ENCODE results near the gene MAMDC4. TPM values are rescaled to one million over a fixed set of nuclear protein-coding genes. Genes with fewer than 3 reads are reported as not detected.
"Not testable (repeated sequence)": the region's sequence is repeated elsewhere in the genome, so short reads cannot be mapped to it uniquely, and the experiment has no call there.

The MAMDC4 gene
- total RNA-seq, 2 donors from 2014 or later = 18.6 to 27.4 TPM

DNA sequence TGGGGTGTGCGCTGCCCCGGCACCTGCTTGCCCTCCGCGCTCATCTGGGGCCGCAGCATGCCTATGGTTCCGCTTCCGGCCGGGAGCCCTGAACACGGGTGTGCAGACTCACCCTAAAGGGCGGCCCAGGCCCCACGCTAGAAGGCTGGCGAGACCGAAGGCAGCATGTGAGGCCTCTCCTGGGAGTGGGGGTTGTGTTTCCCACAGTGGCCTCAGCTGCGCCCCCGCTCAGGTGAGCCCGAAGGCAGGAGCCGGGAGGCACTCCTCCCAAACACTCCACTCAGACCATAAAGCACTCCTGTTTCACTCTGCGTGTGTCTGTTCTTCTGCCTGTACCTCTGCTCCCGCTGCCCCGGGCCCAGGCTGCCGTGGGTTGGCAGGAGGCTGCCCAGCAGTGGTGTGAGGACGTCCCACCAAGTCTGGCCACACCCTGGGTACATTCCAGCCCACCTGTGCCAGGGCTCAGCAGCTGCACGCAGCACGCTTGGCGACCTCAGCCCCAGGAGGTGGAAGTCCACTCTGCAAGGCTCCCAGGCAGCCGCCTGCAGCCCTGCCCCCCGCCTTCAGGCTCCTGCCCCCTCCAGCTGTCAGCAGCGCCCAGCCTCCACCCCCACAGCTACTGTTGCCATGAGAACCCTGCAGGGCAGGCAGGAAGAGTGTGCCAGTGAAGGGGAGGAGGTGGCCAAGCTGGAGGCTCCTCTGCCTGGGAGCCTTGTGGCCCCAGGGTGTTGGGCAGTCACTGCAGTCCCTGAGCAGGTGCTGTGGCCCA is 11.1 kb upstream of the MAMDC4 start:
- Mint-ChIP-seq H3K4me1 (no peaks in the 10 kb centered on the region), H3K9me3 (no peaks in the 10 kb centered on the region), H3K4me3 (no peak overlapping the region), H3K27me3 (no peaks in the 10 kb centered on the region), H3K27ac (no peak overlapping the region), H3K36me3 (ENCODE audit: low read depth) (peaks cover 7% of the 10 kb centered on the region)
- ATAC-seq (replicated peaks) = no peak

GRCh38 chr9:136841646-136842379 is 10.3 kb upstream of the MAMDC4 start:
- not testable (repeated sequence) for H3K27me3 Mint-ChIP-seq; H3K27ac Mint-ChIP-seq; H3K9me3 Mint-ChIP-seq; ATAC-seq (replicated peaks); H3K4me1 Mint-ChIP-seq; H3K36me3 Mint-ChIP-seq (ENCODE audit: low read depth)
- peak overlapping the region; percentile 71 for H3K4me3 Mint-ChIP-seq

- ATAC-seq (replicated peaks) = peak; percentile 85
- H3K36me3 Mint-ChIP-seq (ENCODE audit: low read depth); H3K9me3 Mint-ChIP-seq; H3K27ac Mint-ChIP-seq; H3K27me3 Mint-ChIP-seq; H3K4me1 Mint-ChIP-seq: not testable (repeated sequence)
- peak within 1 kb of the TSS; percentile 71 for H3K4me3 Mint-ChIP-seq
These were observed 9.7 kb upstream of the MAMDC4 start, which contains the start of gene AJM1 for GRCh38 chr9:136842380-136842948. AJM1 (plus strand) TSS chr9:136842478; CDS start chr9:136844415, 1,937 bp downstream.

DNA sequence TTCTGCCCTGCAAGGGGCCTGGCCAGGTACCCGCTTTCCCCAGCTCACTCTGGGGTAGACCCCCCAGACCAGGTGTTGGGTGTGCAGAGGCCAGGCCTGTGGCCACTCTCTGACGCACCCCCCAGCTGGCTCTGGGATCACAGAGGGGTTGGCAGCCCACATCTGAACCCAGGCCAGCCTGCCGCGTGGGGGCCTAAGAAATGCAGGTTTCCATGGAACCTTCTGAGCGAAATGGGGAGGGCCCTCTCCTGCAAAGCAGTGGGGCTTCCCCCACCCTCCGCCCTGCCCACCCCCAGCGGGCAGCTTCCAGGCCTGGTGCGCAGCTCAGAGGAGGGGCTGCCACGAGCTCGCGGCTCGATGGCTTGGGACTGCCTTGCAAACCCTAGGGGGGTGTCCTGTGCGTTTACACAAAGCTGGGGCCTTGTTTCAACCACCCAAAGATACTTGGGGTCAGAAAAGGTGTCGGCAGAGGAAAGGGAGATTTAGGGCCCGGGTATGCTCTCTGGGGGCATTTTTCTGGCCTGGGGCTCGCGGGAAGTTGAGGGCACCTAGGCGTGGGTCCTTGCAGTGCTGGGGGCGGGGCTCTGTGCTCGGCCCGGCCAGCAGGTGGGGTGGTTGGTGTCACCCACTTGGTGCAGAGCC is 8.9 kb upstream of the MAMDC4 start:
- Mint-ChIP-seq H3K4me3 (peak overlapping the region; percentile 48), H3K36me3 (ENCODE audit: low read depth) (peaks cover 15% of the 10 kb centered on the region)
- H3K9me3 Mint-ChIP-seq; H3K27ac Mint-ChIP-seq; ATAC-seq (replicated peaks); H3K27me3 Mint-ChIP-seq; H3K4me1 Mint-ChIP-seq: not testable (repeated sequence)

DNA sequence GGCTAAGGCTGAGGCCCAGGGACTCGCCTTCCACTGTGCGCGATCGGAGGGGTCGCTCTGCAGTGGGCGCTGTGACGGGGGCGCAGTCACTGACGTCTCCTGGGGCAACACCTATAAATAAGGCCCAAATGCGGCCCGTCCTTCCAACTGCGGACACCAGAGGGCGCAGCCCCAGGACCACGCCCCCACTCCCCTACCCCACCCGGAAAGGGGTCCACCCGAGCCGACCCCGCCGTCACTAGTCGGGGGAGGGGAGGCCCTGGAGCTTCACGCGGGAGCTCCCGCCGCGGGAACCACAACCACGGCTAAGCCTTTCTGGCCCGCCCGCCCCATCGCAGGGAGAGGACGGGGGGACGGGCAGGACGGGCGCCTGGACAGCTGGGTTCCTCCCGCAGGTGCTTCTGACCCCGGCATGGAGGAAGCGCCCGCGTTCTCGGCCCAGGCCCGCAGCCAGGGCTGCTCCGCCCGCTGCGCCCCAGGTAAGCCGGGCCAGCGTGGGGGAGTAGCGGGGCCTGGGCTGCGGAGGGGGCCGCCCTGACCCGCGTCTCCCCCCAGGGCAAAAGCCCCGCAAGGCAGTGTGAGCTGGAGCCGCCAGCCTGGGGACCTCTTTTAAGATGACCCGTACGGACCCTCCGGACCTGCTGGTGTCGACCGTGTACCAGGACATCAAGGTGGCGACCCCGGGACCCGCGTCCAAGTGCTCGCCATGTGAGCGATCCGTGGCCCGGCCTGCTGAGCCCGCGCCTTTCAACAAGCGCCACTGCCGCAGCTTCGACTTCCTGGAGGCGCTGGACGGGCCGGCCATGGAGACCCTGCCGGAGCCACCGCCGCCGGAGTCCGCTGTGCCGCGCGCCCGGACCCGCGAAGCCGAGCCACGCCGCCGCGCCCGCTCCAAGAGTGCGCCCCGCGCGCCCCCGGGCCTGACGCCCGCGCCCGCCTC is 8.1 kb upstream of the MAMDC4 start:
- H3K4me1 Mint-ChIP-seq; ATAC-seq (replicated peaks); H3K27me3 Mint-ChIP-seq; H3K9me3 Mint-ChIP-seq; H3K27ac Mint-ChIP-seq: not testable (repeated sequence)
- H3K4me3 Mint-ChIP-seq = peak overlapping the region; percentile 48
- peaks cover 19% of the 10 kb centered on the region for H3K36me3 Mint-ChIP-seq (ENCODE audit: low read depth)

DNA sequence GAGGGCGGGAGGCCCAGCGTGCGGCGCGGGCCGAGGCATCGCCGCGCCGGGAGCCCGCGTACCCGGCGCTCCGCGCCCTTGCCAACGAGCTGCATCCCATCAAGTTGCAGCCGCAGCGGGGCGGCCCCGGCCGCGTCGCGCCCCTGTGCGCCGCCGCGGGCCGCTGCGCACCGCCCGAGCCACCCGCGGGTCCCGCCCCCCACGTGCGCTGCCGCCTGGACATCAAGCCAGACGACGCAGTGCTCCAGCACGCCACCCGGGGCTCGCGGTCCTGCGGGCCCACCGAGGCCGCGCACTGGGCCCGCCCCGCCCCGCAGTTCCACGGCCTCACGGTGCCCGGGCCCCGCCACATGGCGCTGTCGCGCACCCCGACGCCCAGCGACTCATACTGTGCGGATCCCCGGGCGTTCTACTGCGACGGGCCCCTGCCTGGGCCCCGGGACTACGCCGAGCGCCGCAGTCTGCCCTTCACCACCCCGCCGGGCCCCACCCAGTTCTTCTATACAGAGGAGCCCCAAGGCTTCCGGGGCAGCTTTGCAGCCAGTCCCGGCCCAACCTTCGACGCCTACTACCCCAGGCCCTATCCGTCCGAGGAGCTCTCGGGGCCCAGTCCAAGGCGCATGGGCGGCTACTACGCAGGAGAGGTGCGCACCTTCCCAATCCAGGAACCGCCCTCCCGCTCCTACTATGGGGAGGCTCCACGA is 7.2 kb upstream of the MAMDC4 start:
- Mint-ChIP-seq H3K4me1 (no peaks in the 10 kb centered on the region), H3K36me3 (ENCODE audit: low read depth) (peaks cover 23% of the 10 kb centered on the region), H3K4me3 (no peak overlapping the region), H3K27me3 (peaks cover 7% of the 10 kb centered on the region), H3K9me3 (no peaks in the 10 kb centered on the region), H3K27ac (no peak overlapping the region)
- ATAC-seq (replicated peaks) = no peak

DNA sequence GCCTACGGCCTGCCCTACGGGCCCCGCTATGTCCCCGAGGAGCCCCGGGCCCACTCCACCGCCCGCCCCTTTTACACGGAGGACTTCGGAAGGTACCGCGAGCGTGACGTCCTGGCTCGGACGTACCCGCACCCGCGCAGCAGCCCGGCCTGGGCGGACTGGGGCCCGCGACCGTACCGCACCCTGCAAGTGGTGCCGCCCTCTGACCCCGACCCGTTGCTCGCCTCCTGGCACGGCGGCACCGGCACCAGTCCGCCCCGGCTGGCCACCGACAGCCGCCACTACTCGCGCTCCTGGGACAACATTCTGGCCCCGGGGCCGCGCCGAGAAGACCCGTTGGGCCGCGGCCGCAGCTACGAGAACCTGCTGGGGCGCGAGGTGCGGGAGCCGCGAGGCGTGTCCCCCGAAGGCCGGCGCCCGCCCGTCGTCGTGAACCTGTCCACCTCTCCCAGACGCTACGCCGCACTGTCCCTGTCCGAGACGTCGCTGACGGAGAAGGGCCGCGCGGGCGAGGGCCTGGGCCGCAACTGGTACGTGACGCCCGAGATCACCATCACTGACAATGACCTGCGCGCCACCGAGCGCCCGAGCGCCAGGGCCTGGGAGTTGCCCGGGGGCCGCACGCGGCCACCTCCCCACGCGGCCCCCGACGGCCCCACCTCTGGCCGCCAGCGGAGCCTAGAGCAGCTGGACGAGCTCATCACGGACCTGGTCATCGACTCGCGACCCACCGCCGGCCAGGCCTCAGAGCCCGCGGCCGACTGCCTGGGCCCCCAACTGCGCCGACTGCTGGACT is 6.5 kb upstream of the MAMDC4 start:
- ATAC-seq (replicated peaks) = no peak
- H3K4me3 Mint-ChIP-seq = no peak overlapping the region
- H3K36me3 Mint-ChIP-seq (ENCODE audit: low read depth) = peaks cover 26% of the 10 kb centered on the region
- H3K9me3 Mint-ChIP-seq = no peaks in the 10 kb centered on the region
- no peaks in the 10 kb centered on the region for H3K4me1 Mint-ChIP-seq
- H3K27me3 Mint-ChIP-seq = peaks cover 7% of the 10 kb centered on the region
- no peak overlapping the region for H3K27ac Mint-ChIP-seq

DNA sequence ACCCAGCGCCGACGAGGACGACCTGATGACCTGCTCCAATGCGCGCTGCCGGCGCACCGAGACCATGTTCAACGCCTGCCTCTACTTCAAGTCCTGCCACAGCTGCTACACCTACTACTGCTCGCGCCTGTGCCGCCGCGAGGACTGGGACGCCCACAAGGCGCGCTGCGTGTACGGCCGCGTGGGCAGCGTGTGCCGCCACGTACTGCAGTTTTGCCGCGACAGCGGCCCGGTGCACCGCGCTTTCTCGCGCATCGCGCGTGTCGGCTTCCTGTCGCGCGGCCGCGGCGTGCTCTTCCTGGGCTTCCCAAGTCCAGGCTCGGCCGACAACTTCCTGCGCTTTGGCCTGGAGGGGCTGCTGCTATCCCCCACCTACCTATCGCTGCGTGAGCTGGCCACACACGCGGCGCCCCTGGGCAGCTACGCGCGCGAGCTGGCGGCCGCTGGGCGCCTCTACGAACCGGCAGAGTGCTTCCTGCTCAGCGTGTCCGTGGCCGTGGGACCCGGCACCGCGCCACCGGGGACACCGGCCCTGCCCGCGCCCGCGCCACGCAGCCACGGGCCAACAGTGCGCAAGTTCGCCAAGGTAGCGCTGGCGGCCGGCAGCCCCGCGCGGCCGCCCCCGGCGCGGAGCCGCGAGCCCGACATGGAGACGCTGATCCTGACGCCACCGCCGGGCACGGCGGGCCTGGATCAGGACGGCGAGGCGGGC is 5.6 kb upstream of the MAMDC4 start:
- H3K4me3 Mint-ChIP-seq = peak overlapping the region; percentile 91
- no peak overlapping the region for H3K27ac Mint-ChIP-seq
- peaks cover 7% of the 10 kb centered on the region for H3K27me3 Mint-ChIP-seq
- ATAC-seq (replicated peaks) = no peak
- peaks cover 35% of the 10 kb centered on the region for H3K36me3 Mint-ChIP-seq (ENCODE audit: low read depth)
- no peaks in the 10 kb centered on the region for H3K4me1 Mint-ChIP-seq
- no peaks in the 10 kb centered on the region for H3K9me3 Mint-ChIP-seq

DNA sequence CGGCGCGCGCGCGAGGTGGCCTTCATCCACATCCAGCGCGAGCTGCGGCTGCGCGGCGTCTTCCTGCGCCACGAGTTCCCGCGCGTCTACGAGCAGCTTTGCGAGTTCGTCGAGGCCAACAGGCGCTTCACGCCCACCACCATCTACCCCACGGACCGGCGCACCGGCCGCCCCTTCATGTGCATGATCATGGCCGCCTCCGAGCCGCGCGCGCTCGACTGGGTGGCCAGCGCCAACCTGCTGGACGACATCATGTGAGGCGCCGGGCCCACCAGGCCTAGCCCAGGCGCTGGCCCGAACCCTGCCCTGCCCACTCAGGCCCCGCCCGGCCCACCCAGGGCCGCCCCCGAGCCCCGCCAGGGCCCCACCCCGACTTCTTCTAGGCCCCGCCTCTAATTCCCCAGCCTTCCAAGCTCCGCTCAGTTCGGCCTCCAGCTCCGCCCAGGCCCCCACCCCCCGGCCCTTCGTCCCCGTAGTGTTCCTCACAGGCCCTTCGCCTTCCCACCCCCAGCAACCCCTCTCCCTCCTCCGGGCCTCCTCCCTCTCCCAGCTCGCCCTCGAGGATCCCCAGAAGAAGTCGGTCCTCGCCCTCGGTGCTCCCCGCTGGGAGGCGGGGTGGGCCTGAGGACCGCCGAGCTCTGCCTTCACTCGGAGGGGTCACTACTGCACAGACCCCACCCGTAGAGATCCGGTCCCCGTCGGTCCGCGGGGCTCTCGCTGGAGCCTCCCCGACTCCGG is 4.9 kb upstream of the MAMDC4 start:
- H3K9me3 Mint-ChIP-seq = no peaks in the 10 kb centered on the region
- peaks cover 7% of the 10 kb centered on the region for H3K27me3 Mint-ChIP-seq
- H3K27ac Mint-ChIP-seq = peak overlapping the region; percentile 78
- no peak for ATAC-seq (replicated peaks)
- H3K4me3 Mint-ChIP-seq = peak overlapping the region; percentile 91
- H3K4me1 Mint-ChIP-seq = no peaks in the 10 kb centered on the region
- peaks cover 36% of the 10 kb centered on the region for H3K36me3 Mint-ChIP-seq (ENCODE audit: low read depth)

DNA sequence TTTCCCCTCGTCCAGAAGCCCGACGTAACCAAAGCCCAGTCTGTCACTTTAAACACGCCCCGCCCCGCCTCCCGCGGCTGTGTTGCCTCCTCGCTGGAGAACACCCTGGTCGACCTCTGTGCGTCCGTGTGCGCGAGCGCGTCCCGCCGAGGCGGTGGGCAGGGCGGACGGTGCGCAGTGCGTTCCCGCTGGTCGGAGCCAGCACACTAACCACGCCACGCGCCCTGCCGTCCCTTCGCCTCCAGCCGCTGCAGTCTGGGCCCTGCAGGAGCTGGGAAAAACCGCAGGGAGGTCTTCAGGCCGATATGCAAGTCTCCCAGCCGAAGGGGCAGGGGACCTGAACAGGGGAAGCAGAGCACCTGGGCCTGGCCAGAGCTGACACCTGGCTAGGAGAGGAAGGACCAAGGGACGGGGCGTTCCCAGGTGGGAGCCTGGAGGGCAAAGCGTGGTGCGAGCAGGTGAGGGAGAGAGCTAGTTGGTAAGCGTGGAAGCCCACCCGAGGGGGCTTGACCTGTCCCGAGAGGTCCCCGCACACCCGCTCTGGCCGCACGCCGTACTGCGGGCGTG is 4.2 kb upstream of the MAMDC4 start:
- peak; percentile 56 for ATAC-seq (replicated peaks)
- Mint-ChIP-seq H3K4me3 (peak overlapping the region; percentile 91), H3K27ac (peak overlapping the region; percentile 78), H3K4me1 (no peaks in the 10 kb centered on the region), H3K27me3 (peaks cover 7% of the 10 kb centered on the region), H3K36me3 (ENCODE audit: low read depth) (peaks cover 36% of the 10 kb centered on the region), H3K9me3 (no peaks in the 10 kb centered on the region)

DNA sequence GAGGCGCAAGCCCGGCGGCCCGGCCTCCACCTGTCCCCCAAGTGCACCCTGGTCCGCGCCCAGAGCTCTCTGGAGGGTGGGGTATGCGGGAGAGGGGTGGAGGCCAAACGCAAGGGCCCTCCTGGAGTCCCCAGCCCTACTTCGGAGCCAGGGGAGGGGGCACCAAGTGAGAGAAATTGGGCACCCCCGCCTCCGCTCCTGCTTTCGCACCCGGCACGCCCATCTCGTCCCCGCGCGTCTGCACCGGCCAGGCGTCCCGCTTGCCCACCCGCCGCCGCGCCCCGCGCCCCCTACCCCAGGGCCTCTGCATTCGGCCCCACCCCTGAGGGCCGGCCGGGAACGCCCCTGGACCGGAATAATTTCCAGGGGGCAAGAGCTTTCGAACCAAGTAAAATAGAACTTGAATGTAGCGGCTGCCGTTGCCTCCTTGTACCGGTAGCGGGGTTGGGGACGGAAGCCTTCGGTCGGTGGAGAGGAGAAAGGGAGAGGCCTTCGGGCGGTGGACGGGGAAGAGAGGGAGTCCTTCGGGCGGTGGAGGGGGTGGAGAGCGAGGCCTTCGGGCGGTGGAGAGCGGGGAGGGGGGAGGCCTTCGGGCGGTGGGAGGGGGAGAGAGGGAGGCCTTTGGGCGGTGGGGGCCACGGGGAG is 3.6 kb upstream of the MAMDC4 start:
- peaks cover 36% of the 10 kb centered on the region for H3K36me3 Mint-ChIP-seq (ENCODE audit: low read depth)
- H3K9me3 Mint-ChIP-seq = no peaks in the 10 kb centered on the region
- peak overlapping the region; percentile 79 for H3K27ac Mint-ChIP-seq
- H3K4me3 Mint-ChIP-seq = peak overlapping the region; percentile 91
- no peaks in the 10 kb centered on the region for H3K4me1 Mint-ChIP-seq
- peak; percentile 3 for ATAC-seq (replicated peaks)
- H3K27me3 Mint-ChIP-seq = peaks cover 7% of the 10 kb centered on the region
